SJCRH30 (cell line): ENCODE data around the gene SEPTIN10. TPM values are rescaled to one million over a fixed set of nuclear protein-coding genes. Genes with fewer than 3 reads are reported as not detected.

Source experiments
- DNase-seq, 2 experiments: peaks; one replicate each; pipeline ENCODE4 v3.0.0-alpha.2; 2015 to 2020
- H3K27ac ChIP-seq: fragments of 250-450 bp; sonication (Bioruptor Pico); 2 replicates; pipeline ENCODE4 v1.5.1; 2020; ENCODE audit warnings: mild to moderate bottlenecking, moderate library complexity
- H3K27me3 ChIP-seq: fragments of 250-450 bp; sonication (Bioruptor Pico); 2 replicates; pipeline ENCODE4 v1.5.1; 2020; ENCODE audit warnings: mild to moderate bottlenecking, moderate library complexity
- H3K36me3 ChIP-seq: fragments of 250-450 bp; sonication (Bioruptor Pico); 2 replicates; pipeline ENCODE4 v1.5.1; 2020; ENCODE audit warnings: mild to moderate bottlenecking, moderate library complexity
- H3K4me1 ChIP-seq: fragments of 250-450 bp; sonication (Bioruptor Pico); 2 replicates; pipeline ENCODE4 v1.5.1; 2020; ENCODE audit warnings: mild to moderate bottlenecking, moderate library complexity
- H3K4me3 ChIP-seq: fragments of 250-450 bp; sonication (Bioruptor Pico); 2 replicates; pipeline ENCODE4 v1.5.1; 2020; ENCODE audit warnings: mild to moderate bottlenecking, moderate library complexity
- H3K9me3 ChIP-seq: fragments of 250-450 bp; sonication (Bioruptor Pico); replicated peaks from 2 replicates; pipeline ENCODE4 v1.5.1; 2020; ENCODE audit warnings: mild to moderate bottlenecking, moderate library complexity
- total RNA-seq: library from RNA; depleted of rRNA; stranded (reverse); fragments of >200 nt; shearing (Covaris generic); gene quantifications from 2 replicates; pipeline ENCODE4 v1.2.3, GENCODE V29; 2014; rRNA removed

The SEPTIN10 gene
- total RNA-seq, 1 experiment from 2014 or later = 72.5 TPM

- Histone ChIP-seq H3K27me3 (no peaks in the 10 kb centered on the region), H3K36me3 (no peaks in the 10 kb centered on the region), H3K4me1 (peaks cover 32% of the 10 kb centered on the region), H3K4me3 (no peak overlapping the region), H3K27ac (no peak overlapping the region), H3K9me3 (no peaks in the 10 kb centered on the region)
- DNase-seq = no peak
These were observed 114.2 kb downstream of the SEPTIN10 start for GRCh38 chr2:109499566-109499965.

- Histone ChIP-seq H3K4me3 (no peak overlapping the region), H3K36me3 (no peaks in the 10 kb centered on the region), H3K4me1 (peaks cover 32% of the 10 kb centered on the region), H3K27me3 (no peaks in the 10 kb centered on the region), H3K9me3 (no peaks in the 10 kb centered on the region), H3K27ac (no peak overlapping the region)
- no peak for DNase-seq
These were observed 114.9 kb downstream of the SEPTIN10 start for GRCh38 chr2:109498906-109499305.

- H3K27ac ChIP-seq = peak overlapping the region; percentile 30; the same call in 1 of the 2 replicates
These were observed 115.6 kb downstream of the SEPTIN10 start for GRCh38 chr2:109497911-109498870.

GRCh38 chr2:109497463-109497862, 116.3 kb downstream of the SEPTIN10 start:
- Histone ChIP-seq H3K27me3 (no peaks in the 10 kb centered on the region), H3K4me3 (no peak overlapping the region), H3K36me3 (no peaks in the 10 kb centered on the region), H3K4me1 (peaks cover 32% of the 10 kb centered on the region), H3K27ac (peak overlapping the region; percentile 30; the same call in 1 of the 2 replicates), H3K9me3 (no peaks in the 10 kb centered on the region)
- DNase-seq = peak; percentile 39 to 46

More at GRCh38 chr2:109497911-109498870, 115.6 kb downstream of the SEPTIN10 start:
- Histone ChIP-seq H3K36me3 (no peaks in the 10 kb centered on the region), H3K27me3 (no peaks in the 10 kb centered on the region), H3K9me3 (no peaks in the 10 kb centered on the region), H3K4me1 (peaks cover 32% of the 10 kb centered on the region), H3K4me3 (no peak overlapping the region)
- DNase-seq = peak; percentile 72 to 75

GRCh38 chr2:109494351-109494750, 119.4 kb downstream of the SEPTIN10 start:
- DNase-seq = no peak
- H3K4me3 ChIP-seq = no peak overlapping the region
- no peaks in the 10 kb centered on the region for H3K27me3 ChIP-seq
- H3K9me3 ChIP-seq = no peaks in the 10 kb centered on the region
- peaks cover 28% of the 10 kb centered on the region for H3K4me1 ChIP-seq
- no peaks in the 10 kb centered on the region for H3K36me3 ChIP-seq
- H3K27ac ChIP-seq = no peak overlapping the region

- H3K36me3 ChIP-seq = no peaks in the 10 kb centered on the region
- H3K4me1 ChIP-seq = peaks cover 26% of the 10 kb centered on the region
- no peaks in the 10 kb centered on the region for H3K9me3 ChIP-seq
- DNase-seq = no peak
- H3K27me3 ChIP-seq = no peaks in the 10 kb centered on the region
- no peak overlapping the region for H3K27ac ChIP-seq
- H3K4me3 ChIP-seq = no peak overlapping the region
These were observed 120.4 kb downstream of the SEPTIN10 start for GRCh38 chr2:109493176-109493935.

Other genes starting within 250 kb of the SEPTIN10 start
- gene SOWAHC, start 398 bp upstream of the SEPTIN10 start, total RNA-seq = 7.0 and 7.8 TPM in 2 replicates
- gene RGPD5, start 180.3 kb upstream of the SEPTIN10 start, total RNA-seq = 13.3 and 37.1 TPM in 2 replicates